Neural progenitor cell (in vitro differentiated cells): ENCODE measurements around the gene LAMA2.

Source experiments
- EZH2 ChIP-seq: fragments of 200-600 bp; sonication (generic); IDR thresholded peaks from 2 replicates; pipeline ENCODE4 v1.6.1; 2017; ENCODE audit warnings: antibody characterized with exemption, mild to moderate bottlenecking, moderate library complexity
- EZH2phosphoT487 ChIP-seq: fragments of 200-600 bp; sonication (generic); IDR thresholded peaks from 2 replicates; pipeline ENCODE4 v1.6.1; 2017; ENCODE audit warnings: antibody characterized with exemption
- TF ChIP-seq, protein P1 (sequence below): fragments of 200-600 bp; sonication (generic); IDR thresholded peaks from 2 replicates; pipeline ENCODE4 v1.5.1; 2017; ENCODE audit warnings: antibody characterized with exemption, mild to moderate bottlenecking

GRCh38 chr6:129206821-129207220 is 323.9 kb downstream of the LAMA2 start:
- TF ChIP-seq, protein P1, sequence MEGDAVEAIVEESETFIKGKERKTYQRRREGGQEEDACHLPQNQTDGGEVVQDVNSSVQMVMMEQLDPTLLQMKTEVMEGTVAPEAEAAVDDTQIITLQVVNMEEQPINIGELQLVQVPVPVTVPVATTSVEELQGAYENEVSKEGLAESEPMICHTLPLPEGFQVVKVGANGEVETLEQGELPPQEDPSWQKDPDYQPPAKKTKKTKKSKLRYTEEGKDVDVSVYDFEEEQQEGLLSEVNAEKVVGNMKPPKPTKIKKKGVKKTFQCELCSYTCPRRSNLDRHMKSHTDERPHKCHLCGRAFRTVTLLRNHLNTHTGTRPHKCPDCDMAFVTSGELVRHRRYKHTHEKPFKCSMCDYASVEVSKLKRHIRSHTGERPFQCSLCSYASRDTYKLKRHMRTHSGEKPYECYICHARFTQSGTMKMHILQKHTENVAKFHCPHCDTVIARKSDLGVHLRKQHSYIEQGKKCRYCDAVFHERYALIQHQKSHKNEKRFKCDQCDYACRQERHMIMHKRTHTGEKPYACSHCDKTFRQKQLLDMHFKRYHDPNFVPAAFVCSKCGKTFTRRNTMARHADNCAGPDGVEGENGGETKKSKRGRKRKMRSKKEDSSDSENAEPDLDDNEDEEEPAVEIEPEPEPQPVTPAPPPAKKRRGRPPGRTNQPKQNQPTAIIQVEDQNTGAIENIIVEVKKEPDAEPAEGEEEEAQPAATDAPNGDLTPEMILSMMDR: no peak
- TF ChIP-seq EZH2: no peak
- TF ChIP-seq EZH2phosphoT487: no peak
